ENCODE data around the gene DHRS7B. TPM values are rescaled to one million over a fixed set of nuclear protein-coding genes. Genes with fewer than 3 reads are reported as not detected.

The DHRS7B gene
- total and polyA plus RNA-seq, 2 of the 13 experiments (the other 11 are each of a cell fraction or from before 2014, with no cell fraction given) = 20.0 to 35.8 TPM

DNA sequence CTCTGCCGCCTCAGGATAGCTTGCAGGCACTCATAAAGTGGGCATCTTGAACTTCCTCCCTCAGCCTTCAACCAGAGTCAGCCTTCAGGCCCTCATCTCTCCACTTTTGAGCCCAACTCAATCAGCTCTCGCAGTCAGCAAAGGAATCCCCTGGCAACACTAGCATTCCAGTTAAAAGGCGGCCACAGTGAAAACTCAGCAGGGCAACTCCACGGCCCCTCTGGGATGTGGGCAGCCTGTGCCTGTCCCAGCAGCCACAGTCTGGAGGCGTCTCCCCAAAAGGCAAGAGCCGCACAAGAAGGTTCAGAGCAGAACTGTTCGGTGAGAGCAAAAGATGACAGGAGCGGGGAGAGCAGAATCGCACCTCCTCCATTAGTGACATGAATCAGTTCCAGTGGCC lies 78.2 kb downstream of the DHRS7B start:
- ATAC-seq = no peak
- H3K4me1 ChIP-seq (ENCODE audit: insufficient read depth, low read length) = no peaks in the 10 kb centered on the region
- 96% methylated on average over 8 of the region's 9 CpGs for WGBS (ENCODE audit: low lambda C conversion rate)
- H4K20me1 ChIP-seq (ENCODE audit: insufficient read depth, low read length) = peaks cover 36% of the 10 kb centered on the region
- H3K9me3 ChIP-seq (ENCODE audit: low read length) = no peaks in the 10 kb centered on the region
- no peak overlapping the region for H3K27ac ChIP-seq (ENCODE audit: extremely low read length, insufficient read depth, low read length)
- no peak overlapping the region for H3K9ac ChIP-seq (ENCODE audit: insufficient read depth, low read depth, low read length)
- TF ChIP-seq SMYD3 (CRISPR knock-in tag; IDR thresholded peaks at IDR 0.05) (no peak), HOXA7 (CRISPR knock-in tag; IDR thresholded peaks at IDR 0.05) (no peak), ZFP41 (CRISPR knock-in tag; IDR thresholded peaks at IDR 0.05; ENCODE audit: borderline replicate concordance) (no peak), HMGA1 (CRISPR knock-in tag; conservative IDR thresholded peaks at IDR 0.05) (no peak), TAF1 (CRISPR knock-in tag; IDR thresholded peaks at IDR 0.05) (no peak), ZSCAN31 (CRISPR knock-in tag; IDR thresholded peaks at IDR 0.05; ENCODE audit: low read depth) (no peak), IRX3 (CRISPR knock-in tag; IDR thresholded peaks at IDR 0.05; ENCODE audit: borderline replicate concordance, low read depth) (no peak), CHD2 (IDR thresholded peaks at IDR 0.05; ENCODE audit: low read depth, low read length) (no peak), ZNF10 (CRISPR knock-in tag; IDR thresholded peaks at IDR 0.05; ENCODE audit: borderline replicate concordance, low read depth) (no peak), ZNF580 (CRISPR knock-in tag; IDR thresholded peaks at IDR 0.05; ENCODE audit: borderline replicate concordance, low read depth) (no peak), SNAPC5 (CRISPR knock-in tag; IDR thresholded peaks at IDR 0.05; ENCODE audit: borderline replicate concordance) (no peak), ZEB1 (IDR thresholded peaks at IDR 0.05; ENCODE audit: insufficient replicate concordance, low read depth) (no peak)
- no peaks in the 10 kb centered on the region for H3K27me3 ChIP-seq (ENCODE audit: control insufficient read depth in 1 of 2, insufficient read depth in 2 of 2, low read length in 2 of 2)
- H3K36me3 ChIP-seq (replicated peaks in 1 of 2; ENCODE audit: control insufficient read depth in 1 of 2, insufficient read depth in 2 of 2, low read length in 2 of 2) = peaks cover 6 to 27% of the 10 kb centered on the region in 2 experiments; a peak in 4 of 5 replicates
- BruUV-seq (replicated peaks) = no TSS peak
- intact Hi-C loops (cut with micrococcal nuclease; ENCODE audit: unreplicated experiment) = no loop called here
- CTCF ChIA-PET (ENCODE audit: low intra/inter-chr PET ratio, low total read pairs) = no interaction called here
- no peak overlapping the region for H3K4me3 ChIP-seq (replicated peaks in 1 of 3; ENCODE audit: insufficient read depth in 1 of 3, low read depth in 2 of 3, low read length in 3 of 3)
- no peak for FAIRE-seq
- H3K79me2 ChIP-seq (ENCODE audit: insufficient read depth, low read length) = peaks cover 81% of the 10 kb centered on the region
- no peak overlapping the region for H2AFZ ChIP-seq (ENCODE audit: low read length)
- no peak for DNase-seq (ENCODE audit: low spot score)
- in situ Hi-C loops (cut with HindIII; ENCODE audit: extremely low pct_ligation_motif_present, low pct_unique_long_range_greater_than_20kb) = no loop called here
- no peak overlapping the region for H3K4me2 ChIP-seq (ENCODE audit: low read depth, low read length)
- POLR2A ChIA-PET = no interaction called here
